GM10266 (cell line): ENCODE results near the gene DMRT1.

Experiments used
- DNase-seq: peaks from one replicate; pipeline ENCODE4 v3.0.0; 2012; ENCODE audit errors: extremely low spot score
- TF ChIP-seq, protein P1 (sequence below): IDR thresholded peaks from 2 replicates; pipeline ENCODE4 v1.5.1; 2012; ENCODE audit warnings: mild to moderate bottlenecking, low read depth; ENCODE audit not compliant: control insufficient read depth, insufficient read depth; ENCODE audit errors: missing control alignments

DMRT1 gene

DNA sequence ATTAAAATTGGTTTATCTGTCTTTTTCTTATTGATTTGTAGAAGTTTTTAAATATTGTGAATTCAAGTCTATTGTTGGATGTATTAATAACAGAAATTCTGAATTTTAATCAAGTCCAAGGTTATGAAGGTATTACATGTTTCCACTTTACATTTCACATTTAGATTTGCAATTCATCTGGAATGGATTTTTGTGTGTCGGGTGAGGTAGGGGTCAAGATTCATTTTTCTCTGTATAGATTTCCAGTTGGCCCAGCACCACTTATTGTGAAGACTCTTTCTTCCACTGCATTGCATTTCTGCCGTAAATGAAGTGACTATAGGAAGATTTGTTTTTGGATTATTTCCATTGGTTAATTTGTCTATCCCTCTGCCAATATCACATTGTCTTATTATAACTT is 173.1 kb downstream of the DMRT1 start:
- no peak for DNase-seq

DNA sequence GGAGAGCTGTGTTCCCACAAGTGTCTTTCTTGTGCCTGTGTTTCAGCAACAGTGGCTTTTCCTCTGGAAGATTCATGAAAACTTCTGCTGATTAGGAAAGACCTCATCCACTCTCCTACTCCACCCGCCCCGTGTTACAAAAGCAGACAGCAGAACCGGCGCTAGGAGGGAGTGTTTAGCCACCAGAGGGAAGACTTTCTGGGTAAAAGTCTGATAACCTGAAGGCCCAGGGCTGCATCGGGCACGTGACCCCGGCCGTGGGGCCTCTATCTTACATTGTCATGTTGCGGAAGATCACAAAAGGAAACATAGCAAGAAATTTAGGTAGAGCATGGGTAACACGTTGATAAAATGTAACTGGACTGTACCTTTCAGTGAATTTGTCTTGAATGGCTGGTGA is 176.6 kb downstream of the DMRT1 start:
- TF ChIP-seq, protein P1, sequence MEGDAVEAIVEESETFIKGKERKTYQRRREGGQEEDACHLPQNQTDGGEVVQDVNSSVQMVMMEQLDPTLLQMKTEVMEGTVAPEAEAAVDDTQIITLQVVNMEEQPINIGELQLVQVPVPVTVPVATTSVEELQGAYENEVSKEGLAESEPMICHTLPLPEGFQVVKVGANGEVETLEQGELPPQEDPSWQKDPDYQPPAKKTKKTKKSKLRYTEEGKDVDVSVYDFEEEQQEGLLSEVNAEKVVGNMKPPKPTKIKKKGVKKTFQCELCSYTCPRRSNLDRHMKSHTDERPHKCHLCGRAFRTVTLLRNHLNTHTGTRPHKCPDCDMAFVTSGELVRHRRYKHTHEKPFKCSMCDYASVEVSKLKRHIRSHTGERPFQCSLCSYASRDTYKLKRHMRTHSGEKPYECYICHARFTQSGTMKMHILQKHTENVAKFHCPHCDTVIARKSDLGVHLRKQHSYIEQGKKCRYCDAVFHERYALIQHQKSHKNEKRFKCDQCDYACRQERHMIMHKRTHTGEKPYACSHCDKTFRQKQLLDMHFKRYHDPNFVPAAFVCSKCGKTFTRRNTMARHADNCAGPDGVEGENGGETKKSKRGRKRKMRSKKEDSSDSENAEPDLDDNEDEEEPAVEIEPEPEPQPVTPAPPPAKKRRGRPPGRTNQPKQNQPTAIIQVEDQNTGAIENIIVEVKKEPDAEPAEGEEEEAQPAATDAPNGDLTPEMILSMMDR = peak; percentile 18
- no peak for DNase-seq

More for the DNA sequence above, 173.1 kb downstream of the DMRT1 start:
- TF ChIP-seq, protein P1 = no peak
